ENCODE measurements around the gene GRIA3.
"Not testable (repeated sequence)": the region's sequence is repeated elsewhere in the genome, so short reads cannot be mapped to it uniquely, and the experiment has no call there.

Gene GRIA3

DNA sequence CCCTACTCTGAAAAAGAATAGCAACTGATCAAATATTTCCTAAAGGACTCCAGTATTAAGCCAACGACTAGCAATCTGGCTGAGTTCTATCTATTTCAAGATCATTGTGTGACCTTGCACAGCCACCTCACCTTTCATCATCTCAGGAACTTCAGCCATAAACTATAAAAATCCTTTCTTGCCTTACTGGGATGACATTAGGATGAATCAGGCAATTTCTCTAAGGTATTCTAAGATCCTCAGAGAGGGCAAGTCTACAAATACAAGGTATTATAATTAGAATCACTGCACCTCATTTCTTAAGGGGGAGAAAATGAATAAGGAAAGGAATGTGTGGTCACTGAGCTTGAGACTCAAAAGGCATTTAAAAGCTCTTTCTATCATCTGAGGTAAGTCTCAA, 152.6 kb downstream of the GRIA3 start:
- no peak overlapping the region for H3K27ac Mint-ChIP-seq
- no peaks in the 10 kb centered on the region for H3K27me3 Mint-ChIP-seq
- H3K4me3 Mint-ChIP-seq, result no peak overlapping the region
- no peaks in the 10 kb centered on the region for H3K4me1 Mint-ChIP-seq
- ATAC-seq, result no peak
- no peaks in the 10 kb centered on the region for H3K36me3 Mint-ChIP-seq
- H3K9me3 Mint-ChIP-seq, result no peaks in the 10 kb centered on the region

DNA sequence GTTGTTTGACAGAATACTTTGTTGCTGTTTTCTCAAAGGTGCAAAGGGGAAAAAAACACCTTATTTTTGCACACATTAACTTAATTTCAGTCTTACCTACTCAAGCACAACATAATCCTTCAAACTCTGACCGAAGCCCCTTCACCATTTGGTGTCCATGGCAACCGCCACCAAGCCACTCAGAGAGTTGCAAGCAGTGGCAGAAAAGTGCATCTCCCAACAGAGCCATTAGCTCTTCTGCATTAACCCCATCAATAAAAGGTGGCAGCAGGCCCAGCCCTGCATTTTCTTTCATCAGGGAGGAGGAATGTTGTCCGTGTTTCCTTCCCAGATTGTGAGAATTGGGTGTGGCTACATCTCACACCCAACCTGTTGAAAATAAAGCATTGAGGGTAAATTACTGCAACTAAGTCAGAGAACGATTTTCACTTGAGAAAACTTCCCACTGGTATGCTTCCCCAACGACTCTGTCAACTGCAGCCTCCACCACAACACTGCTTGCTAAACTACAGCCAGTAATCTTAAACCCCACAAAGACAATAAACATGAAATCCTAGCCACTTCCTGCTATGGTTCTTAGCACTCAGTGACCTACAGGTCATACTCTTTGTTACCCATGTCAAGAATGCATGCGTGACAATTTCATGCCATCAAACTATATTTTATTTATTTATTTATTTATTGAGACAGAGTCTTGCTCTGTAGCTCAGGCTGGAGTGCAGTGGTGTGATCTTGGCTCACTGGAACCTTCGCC, 154.0 kb downstream of the GRIA3 start:
- Mint-ChIP-seq H3K36me3 (no peaks in the 10 kb centered on the region), H3K27ac (no peak overlapping the region), H3K4me3 (no peak overlapping the region), H3K9me3 (no peaks in the 10 kb centered on the region), H3K27me3 (no peaks in the 10 kb centered on the region), H3K4me1 (no peaks in the 10 kb centered on the region)
- no peak for ATAC-seq

DNA sequence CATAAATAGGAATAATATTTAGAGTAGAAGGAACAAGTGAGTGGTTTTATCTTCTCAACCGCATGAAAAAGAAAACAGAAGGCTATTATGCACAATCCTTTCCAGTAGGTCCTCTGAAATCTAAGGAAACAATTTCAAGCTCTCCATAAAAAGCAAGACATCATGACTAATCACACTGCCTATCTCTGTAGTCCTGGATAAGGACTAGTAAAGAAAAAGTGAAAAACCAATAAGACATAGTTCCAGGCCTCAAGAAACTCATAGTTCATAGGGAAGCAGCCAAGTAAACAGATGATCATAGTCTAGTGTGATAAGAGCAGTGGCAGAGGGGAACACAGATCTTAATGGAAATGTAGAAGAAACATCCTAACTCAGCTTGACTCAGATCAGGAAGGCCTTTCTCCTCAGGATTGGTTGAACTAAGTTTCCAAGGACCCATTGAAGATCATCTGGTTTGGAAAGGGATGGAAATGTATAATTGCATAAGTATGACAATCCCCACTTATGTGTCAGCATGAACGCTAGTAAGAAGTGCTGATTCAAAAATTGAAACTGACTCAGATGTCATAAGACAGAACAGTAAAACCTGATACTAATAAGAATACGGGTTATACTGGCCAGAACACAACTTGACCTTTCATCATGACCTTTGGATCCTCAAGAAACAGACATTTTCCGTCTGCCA, 155.3 kb downstream of the GRIA3 start:
- no peaks in the 10 kb centered on the region for H3K4me1 Mint-ChIP-seq
- no peak overlapping the region for H3K27ac Mint-ChIP-seq
- no peaks in the 10 kb centered on the region for H3K27me3 Mint-ChIP-seq
- ATAC-seq, result no peak
- no peaks in the 10 kb centered on the region for H3K36me3 Mint-ChIP-seq
- H3K9me3 Mint-ChIP-seq, result no peaks in the 10 kb centered on the region
- no peak overlapping the region for H3K4me3 Mint-ChIP-seq

DNA sequence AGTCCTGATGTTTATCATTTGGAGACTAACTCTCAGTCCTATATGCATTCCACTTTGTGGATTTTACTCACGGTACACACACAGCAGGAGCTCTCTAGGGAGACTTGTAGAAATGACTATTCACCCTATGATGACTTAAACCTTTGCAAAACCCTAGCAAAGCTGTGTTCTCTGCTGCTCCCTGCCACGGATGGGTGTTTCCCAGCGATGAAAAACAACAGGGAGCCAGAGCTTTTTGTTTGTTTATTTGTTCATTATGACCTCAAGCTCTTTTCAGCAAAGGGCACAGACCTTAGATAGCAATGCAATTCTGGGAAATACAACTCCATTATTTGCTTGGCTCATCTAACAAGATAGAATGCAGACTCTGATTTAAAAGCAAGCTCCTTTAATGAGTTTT, 156.6 kb downstream of the GRIA3 start:
- Mint-ChIP-seq H3K4me1 (no peaks in the 10 kb centered on the region), H3K9me3 (no peaks in the 10 kb centered on the region), H3K4me3 (no peak overlapping the region), H3K36me3 (no peaks in the 10 kb centered on the region), H3K27ac (no peak overlapping the region), H3K27me3 (no peaks in the 10 kb centered on the region)
- no peak for ATAC-seq

DNA sequence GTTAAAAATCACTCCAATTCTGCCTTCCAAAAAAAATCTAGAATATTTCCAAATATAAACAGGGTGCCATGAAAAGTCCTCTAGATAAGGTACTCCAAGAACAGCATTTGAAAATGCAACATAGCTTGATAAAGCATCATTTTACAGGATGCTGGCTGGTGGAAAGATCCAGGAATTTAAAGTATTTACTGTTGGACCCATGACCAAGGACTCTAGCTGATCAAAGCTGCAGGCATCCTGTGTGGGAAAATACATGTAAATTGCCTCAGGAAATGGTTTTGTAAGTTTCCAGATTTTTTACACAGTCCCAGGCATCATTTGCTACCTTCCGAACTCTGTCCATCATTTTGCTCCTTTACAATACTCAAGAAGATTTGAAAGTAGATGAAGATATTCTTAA, 164.4 kb downstream of the GRIA3 start:
- Mint-ChIP-seq H3K27me3 (no peaks in the 10 kb centered on the region), H3K36me3 (no peaks in the 10 kb centered on the region), H3K4me1 (no peaks in the 10 kb centered on the region), H3K9me3 (no peaks in the 10 kb centered on the region), H3K27ac (no peak overlapping the region), H3K4me3 (no peak overlapping the region)
- no peak for ATAC-seq

DNA sequence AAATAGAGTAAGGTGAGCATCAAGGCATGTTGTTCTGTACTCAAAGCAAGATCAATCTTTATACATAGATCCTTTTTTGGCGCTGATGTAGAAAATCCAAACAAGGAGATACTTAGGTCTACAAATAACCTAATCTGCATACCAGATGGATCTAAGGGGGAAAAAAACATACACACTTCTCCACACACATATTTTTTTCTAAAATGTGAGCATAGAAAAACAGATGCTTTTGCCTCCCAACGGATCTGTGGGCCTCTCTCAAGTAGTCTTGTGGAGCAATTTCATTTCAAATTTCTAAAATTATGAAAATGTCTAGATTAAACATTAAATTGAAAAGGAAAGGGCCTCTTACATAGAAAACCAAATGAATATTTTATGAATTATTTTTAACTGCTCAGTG, 166.1 kb downstream of the GRIA3 start:
- H3K27ac Mint-ChIP-seq, result no peak overlapping the region
- no peaks in the 10 kb centered on the region for H3K27me3 Mint-ChIP-seq
- no peaks in the 10 kb centered on the region for H3K9me3 Mint-ChIP-seq
- no peak overlapping the region for H3K4me3 Mint-ChIP-seq
- no peaks in the 10 kb centered on the region for H3K36me3 Mint-ChIP-seq
- no peak for ATAC-seq
- H3K4me1 Mint-ChIP-seq, result no peaks in the 10 kb centered on the region

DNA sequence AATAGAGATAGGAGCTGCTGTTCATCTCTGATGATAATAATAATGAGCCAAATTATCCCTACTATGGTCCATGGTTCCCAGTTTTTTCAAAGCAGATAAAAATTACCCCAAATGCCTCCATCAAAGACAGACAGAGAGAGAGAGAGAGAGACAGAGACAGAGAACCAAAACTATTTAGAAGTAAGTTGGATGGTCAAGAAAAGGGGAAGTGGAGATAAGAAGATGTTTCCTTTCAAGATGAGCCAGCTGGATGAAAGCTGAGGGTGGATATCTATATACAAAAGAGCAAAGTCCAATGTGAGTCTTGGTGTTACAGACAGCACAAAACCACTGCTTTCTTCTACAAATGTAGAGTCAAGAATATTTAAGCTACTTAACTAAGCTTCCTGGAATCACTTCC, 173.9 kb downstream of the GRIA3 start:
- H3K4me3 Mint-ChIP-seq, result no peak overlapping the region
- no peaks in the 10 kb centered on the region for H3K4me1 Mint-ChIP-seq
- H3K9me3 Mint-ChIP-seq, result no peaks in the 10 kb centered on the region
- no peak for ATAC-seq
- H3K27me3 Mint-ChIP-seq, result no peaks in the 10 kb centered on the region
- no peak overlapping the region for H3K27ac Mint-ChIP-seq
- H3K36me3 Mint-ChIP-seq, result no peaks in the 10 kb centered on the region

DNA sequence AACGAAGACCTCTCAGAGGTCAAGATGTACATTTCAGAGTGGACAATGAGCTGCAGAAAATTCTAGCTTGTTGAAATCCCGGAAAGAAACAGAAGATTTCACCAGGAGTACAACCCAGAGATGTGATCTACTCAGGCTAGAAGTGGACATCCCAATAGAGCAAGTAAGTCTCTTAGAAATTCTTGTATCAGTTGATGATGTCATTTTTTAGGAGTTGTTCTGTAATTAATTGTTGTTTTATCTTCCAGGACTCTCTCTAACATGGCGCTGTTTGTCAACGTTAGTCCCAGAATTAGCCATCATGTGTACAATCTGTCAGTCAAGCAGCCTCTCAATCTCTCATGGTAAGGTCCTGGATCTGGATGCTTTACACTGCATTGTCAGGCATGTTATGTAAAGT, 174.4 kb downstream of the GRIA3 start:
- no peaks in the 10 kb centered on the region for H3K9me3 Mint-ChIP-seq
- H3K36me3 Mint-ChIP-seq, result no peaks in the 10 kb centered on the region
- no peak overlapping the region for H3K27ac Mint-ChIP-seq
- H3K27me3 Mint-ChIP-seq, result no peaks in the 10 kb centered on the region
- no peak overlapping the region for H3K4me3 Mint-ChIP-seq
- H3K4me1 Mint-ChIP-seq, result no peaks in the 10 kb centered on the region
- ATAC-seq, result no peak

DNA sequence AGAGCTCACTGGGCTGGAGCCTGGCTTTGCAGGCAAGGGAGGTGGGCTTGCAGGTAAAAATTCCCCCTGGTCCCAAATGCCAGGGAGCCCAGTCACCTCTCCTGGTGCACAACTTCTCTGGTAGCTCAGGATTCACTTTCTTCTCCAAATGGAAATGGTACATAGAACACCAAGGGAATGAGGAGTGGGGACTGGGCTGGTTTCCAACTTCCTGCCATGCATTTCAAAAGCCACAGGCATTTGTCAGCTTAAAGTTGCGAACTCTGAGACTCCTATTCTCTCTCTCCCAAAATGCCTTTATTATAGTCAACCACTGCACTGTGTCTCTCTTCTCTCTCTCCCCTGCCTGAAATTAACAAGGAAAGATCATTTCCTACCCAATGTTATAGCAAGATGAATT, 177.3 kb downstream of the GRIA3 start:
- no peaks in the 10 kb centered on the region for H3K9me3 Mint-ChIP-seq
- H3K4me1 Mint-ChIP-seq, result no peaks in the 10 kb centered on the region
- ATAC-seq, result no peak
- no peak overlapping the region for H3K27ac Mint-ChIP-seq
- no peaks in the 10 kb centered on the region for H3K36me3 Mint-ChIP-seq
- H3K27me3 Mint-ChIP-seq, result no peaks in the 10 kb centered on the region
- no peak overlapping the region for H3K4me3 Mint-ChIP-seq

DNA sequence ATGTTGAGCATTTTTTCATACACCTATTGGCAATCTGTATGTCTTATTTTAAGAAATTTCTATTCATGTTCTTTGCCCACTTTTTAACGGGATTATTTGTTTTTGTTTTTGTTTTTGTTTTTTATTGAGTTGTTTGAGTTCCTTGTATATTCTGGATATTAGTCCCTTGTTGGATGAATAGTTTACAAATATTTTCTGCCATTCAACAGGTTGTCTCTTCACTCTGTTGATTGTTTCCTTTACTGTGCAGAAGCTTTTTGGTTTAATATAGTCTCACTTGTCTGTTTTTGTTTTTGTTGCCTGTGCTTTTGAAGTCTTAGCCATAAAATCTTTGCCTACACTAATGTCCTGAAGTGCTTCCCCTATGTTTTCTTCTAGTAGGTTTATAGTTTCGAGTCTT, 202.1 kb downstream of the GRIA3 start:
- not testable (repeated sequence) for H3K4me1 Mint-ChIP-seq, H3K36me3 Mint-ChIP-seq, H3K4me3 Mint-ChIP-seq, H3K27me3 Mint-ChIP-seq, H3K27ac Mint-ChIP-seq, ATAC-seq
- peaks cover 10% of the 10 kb centered on the region for H3K9me3 Mint-ChIP-seq

DNA sequence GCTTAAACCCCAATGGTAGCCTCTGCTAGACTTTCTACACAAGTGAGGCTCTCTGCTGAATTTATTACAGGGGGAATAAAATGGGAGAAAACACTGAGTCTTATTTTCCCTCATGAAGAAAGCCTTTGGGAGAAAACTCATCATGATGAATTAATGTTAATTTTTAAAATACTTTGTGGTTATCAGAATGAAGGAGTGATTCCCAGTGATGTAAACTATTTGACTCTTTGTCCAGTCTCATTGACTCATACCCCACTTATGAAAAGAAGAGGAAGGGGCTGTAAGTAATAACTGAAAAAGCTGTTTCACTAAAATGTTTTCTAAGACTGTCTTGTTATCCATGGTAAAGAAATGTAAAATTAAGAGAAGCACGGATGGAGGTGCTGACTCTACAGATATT, 208.8 kb downstream of the GRIA3 start:
- Mint-ChIP-seq H3K9me3 (peaks cover 10% of the 10 kb centered on the region), H3K36me3 (no peaks in the 10 kb centered on the region), H3K27me3 (no peaks in the 10 kb centered on the region), H3K4me3 (no peak overlapping the region), H3K4me1 (no peaks in the 10 kb centered on the region), H3K27ac (no peak overlapping the region)
- no peak for ATAC-seq

DNA sequence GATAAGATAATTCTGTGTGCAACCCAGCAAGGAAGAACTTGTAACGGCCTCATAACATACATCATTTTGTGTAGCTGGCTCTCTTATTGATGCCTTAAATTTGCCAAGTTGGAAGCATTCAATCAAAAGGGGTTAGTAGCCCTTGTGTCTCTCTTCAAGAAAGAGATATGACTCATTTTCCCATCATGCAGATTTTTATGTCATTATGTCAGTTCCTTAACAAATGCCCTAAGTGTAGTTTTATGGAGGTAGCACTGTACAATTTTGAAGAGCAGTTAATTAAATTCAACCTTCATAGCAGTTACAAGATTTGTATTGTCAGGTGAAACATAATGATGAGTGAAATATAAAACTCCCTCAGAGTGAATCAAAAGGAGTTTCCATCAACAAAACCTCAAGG, 215.6 kb downstream of the GRIA3 start:
- Mint-ChIP-seq H3K36me3 (no peaks in the 10 kb centered on the region), H3K27me3 (no peaks in the 10 kb centered on the region), H3K27ac (no peak overlapping the region), H3K9me3 (no peaks in the 10 kb centered on the region), H3K4me3 (no peak overlapping the region), H3K4me1 (no peaks in the 10 kb centered on the region)
- ATAC-seq, result no peak

DNA sequence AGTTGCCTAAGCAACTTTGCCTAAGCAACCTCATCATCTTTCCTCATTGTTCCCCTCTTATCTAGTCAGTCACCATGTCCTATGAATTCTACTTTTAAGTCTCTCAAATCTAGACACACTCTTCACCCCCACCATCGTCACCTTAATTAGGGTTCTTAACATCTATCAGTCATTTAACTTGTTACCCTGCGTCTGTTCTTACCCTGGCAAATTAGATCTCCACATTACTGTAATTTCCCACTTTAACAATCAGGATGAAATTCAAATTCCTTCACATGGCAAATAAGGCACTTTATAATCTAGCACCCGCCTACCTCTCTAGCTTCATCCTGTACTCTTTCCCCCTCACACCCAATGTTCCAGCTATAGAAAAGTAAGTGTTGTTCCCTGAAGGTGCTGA, 221.2 kb downstream of the GRIA3 start:
- H3K4me1 Mint-ChIP-seq, result no peaks in the 10 kb centered on the region
- no peaks in the 10 kb centered on the region for H3K9me3 Mint-ChIP-seq
- no peak overlapping the region for H3K4me3 Mint-ChIP-seq
- H3K27ac Mint-ChIP-seq, result no peak overlapping the region
- no peaks in the 10 kb centered on the region for H3K27me3 Mint-ChIP-seq
- ATAC-seq, result no peak
- no peaks in the 10 kb centered on the region for H3K36me3 Mint-ChIP-seq

DNA sequence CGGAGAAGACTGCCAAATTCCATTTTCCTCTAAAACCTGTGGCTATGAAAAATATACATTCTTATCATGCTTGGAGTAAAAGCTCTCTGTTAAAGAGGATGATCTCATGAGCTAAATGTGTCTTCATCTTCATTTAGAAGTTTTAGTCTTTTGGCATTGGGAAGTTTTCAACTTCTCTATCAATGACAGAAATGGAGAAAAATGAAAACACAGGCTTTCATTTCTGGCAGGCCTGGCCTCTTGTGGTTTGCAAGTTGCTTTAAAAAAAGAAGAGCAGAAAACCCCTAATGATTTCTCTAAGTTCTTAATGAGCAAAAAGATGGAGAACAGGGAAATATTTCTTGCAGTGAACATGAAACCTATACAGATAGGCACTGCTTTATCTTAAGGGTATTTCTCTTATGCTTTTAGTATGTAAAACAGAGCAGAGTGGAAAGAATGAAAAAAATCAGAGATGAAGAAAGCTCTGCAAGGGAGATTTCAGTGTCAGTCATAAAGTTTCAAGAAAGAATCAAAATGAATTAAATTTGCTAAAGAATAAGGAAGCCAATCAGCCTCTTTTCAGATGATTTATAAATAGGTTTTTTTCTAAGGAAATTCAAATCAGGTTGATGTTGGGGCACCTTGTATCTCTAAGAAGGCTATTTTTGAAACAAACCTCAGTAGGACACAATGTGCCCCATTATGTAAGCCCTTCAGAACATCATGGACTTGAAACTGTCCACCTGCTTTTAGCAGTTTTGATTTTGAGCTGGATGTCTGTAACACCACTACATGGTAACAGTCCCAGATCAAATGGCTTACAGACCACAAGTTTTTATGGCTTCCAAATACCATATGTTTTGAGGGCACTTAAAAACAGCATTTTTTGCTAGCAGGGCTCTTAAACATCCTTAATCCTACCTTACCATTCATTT, 225.0 kb downstream of the GRIA3 start:
- H3K9me3 Mint-ChIP-seq, result no peaks in the 10 kb centered on the region
- no peak overlapping the region for H3K27ac Mint-ChIP-seq
- no peaks in the 10 kb centered on the region for H3K36me3 Mint-ChIP-seq
- no peak overlapping the region for H3K4me3 Mint-ChIP-seq
- no peaks in the 10 kb centered on the region for H3K4me1 Mint-ChIP-seq
- ATAC-seq, result no peak
- H3K27me3 Mint-ChIP-seq, result no peaks in the 10 kb centered on the region

DNA sequence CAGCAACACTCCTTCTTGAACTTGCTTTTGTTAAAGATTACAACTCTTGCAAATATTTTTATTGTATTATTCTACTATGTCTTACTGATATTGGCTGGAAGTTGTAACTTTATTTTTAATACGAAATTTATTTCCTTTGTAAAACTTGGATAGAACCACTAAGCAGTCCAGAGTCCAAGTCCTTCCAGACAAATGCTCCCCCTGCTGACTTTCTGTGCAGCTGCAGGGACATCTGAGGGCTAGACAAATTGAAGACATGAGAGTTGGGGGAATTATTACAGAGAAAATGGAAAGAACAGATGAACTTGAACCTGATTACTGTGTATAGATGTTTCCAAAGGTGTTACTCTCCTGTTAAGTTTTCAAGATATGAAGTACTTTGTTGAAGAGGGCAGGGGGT, 238.8 kb downstream of the GRIA3 start:
- no peak for ATAC-seq
- no peaks in the 10 kb centered on the region for H3K27me3 Mint-ChIP-seq
- H3K4me3 Mint-ChIP-seq, result no peak overlapping the region
- H3K4me1 Mint-ChIP-seq, result no peaks in the 10 kb centered on the region
- no peaks in the 10 kb centered on the region for H3K9me3 Mint-ChIP-seq
- H3K27ac Mint-ChIP-seq, result no peak overlapping the region
- no peaks in the 10 kb centered on the region for H3K36me3 Mint-ChIP-seq

DNA sequence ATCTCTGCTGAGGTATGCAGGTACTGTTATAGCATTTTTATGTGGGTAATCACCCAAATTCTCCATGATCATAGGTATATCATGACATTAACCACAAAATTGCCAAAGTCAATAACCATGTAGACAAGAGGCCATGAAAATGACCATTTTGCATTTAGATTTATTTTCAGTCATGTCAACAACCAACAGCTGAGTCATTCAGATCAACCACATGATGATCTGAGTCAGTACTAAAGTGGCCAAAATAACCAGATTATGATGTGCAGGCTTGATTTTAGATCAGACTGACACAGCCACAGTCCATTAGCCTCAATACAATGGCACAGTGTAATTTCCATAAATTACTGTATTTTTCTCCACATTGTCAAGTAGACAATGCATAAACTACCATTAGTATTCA, 240.5 kb downstream of the GRIA3 start:
- H3K36me3 Mint-ChIP-seq, result no peaks in the 10 kb centered on the region
- ATAC-seq, result no peak
- no peaks in the 10 kb centered on the region for H3K27me3 Mint-ChIP-seq
- no peaks in the 10 kb centered on the region for H3K9me3 Mint-ChIP-seq
- H3K4me1 Mint-ChIP-seq, result no peaks in the 10 kb centered on the region
- no peak overlapping the region for H3K27ac Mint-ChIP-seq
- H3K4me3 Mint-ChIP-seq, result no peak overlapping the region
